Measurements from ENCODE around the gene INCA1.

- TF ChIP-seq CTCF (IDR thresholded peaks at IDR 0.05; ENCODE audit: poor library complexity, severe bottlenecking) (peak; percentile 74), POLR2AphosphoS5 (IDR thresholded peaks at IDR 0.05) (no peak), EZH2 (IDR thresholded peaks at IDR 0.05; ENCODE audit: borderline replicate concordance, insufficient read depth, low read length, poor library complexity, severe bottlenecking) (no peak), EP300 (conservative IDR thresholded peaks at IDR 0.05; ENCODE audit: poor library complexity, severe bottlenecking) (no peak), TAF1 (IDR thresholded peaks at IDR 0.05; ENCODE audit: low read depth) (no peak), SMC3 (conservative IDR thresholded peaks at IDR 0.05; ENCODE audit: poor library complexity) (peak; percentile 79), RAD21 (conservative IDR thresholded peaks at IDR 0.05) (peak; percentile 65), REST (IDR thresholded peaks at IDR 0.05; ENCODE audit: borderline replicate concordance) (no peak)
Observed at GRCh38 chr17:4980644-4981216, 16.6 kb downstream of the INCA1 start.

Data from neural cell (in vitro differentiated cells).